ENCODE results near the gene SLX9.

SLX9 gene

GRCh38 chr21:44977616-44978340 lies 37.9 kb downstream of the SLX9 start:
- DNase-seq (ENCODE audit: low read depth): no peak

- no peak for DNase-seq (ENCODE audit: low read depth)
Observed at GRCh38 chr21:44979687-44980561, 40.1 kb downstream of the SLX9 start.

- DNase-seq (ENCODE audit: low read depth): no peak
Observed at GRCh38 chr21:44980562-44981489, 41.0 kb downstream of the SLX9 start.

GRCh38 chr21:44982558-44983250 lies 42.9 kb downstream of the SLX9 start:
- DNase-seq (ENCODE audit: low read depth): no peak

- DNase-seq (ENCODE audit: low read depth): no peak
Observed at GRCh38 chr21:44983421-44984206, 43.8 kb downstream of the SLX9 start.

GRCh38 chr21:44984428-44984791 lies 44.6 kb downstream of the SLX9 start:
- no peak for DNase-seq (ENCODE audit: low read depth)

- DNase-seq (ENCODE audit: low read depth): no peak
Observed at GRCh38 chr21:44984792-44985440, 45.1 kb downstream of the SLX9 start.

- no peak for DNase-seq (ENCODE audit: low read depth)
Observed at GRCh38 chr21:44985441-44986401, 45.9 kb downstream of the SLX9 start.

- no peak for DNase-seq (ENCODE audit: low read depth)
Observed at GRCh38 chr21:44986471-44987291, 46.9 kb downstream of the SLX9 start.

GRCh38 chr21:44987301-44987885 lies 47.6 kb downstream of the SLX9 start:
- DNase-seq (ENCODE audit: low read depth): no peak

GRCh38 chr21:44987886-44988606 lies 48.2 kb downstream of the SLX9 start:
- DNase-seq (ENCODE audit: low read depth): no peak

- no peak for DNase-seq (ENCODE audit: low read depth)
Observed at GRCh38 chr21:44988607-44989536, 49.0 kb downstream of the SLX9 start.

GRCh38 chr21:44989537-44989886 lies 49.7 kb downstream of the SLX9 start:
- DNase-seq (ENCODE audit: low read depth): no peak

GRCh38 chr21:44989943-44990780 lies 50.3 kb downstream of the SLX9 start:
- no peak for DNase-seq (ENCODE audit: low read depth)

- DNase-seq (ENCODE audit: low read depth): no peak
Observed at GRCh38 chr21:44990921-44991320, 51.1 kb downstream of the SLX9 start.
